ENCODE results near the gene BRMS1L. TPM values are rescaled to one million over a fixed set of nuclear protein-coding genes. Genes with fewer than 3 reads are reported as not detected.
A peak's percentile ranks its signal among the peaks of the same experiment; 100 is the strongest.

BRMS1L gene
- total RNA-seq, 2 donors from 2014 or later: 4.3 to 5.2 TPM

GRCh38 chr14:35881280-35881679 is 55.1 kb downstream of the BRMS1L start:
- DNase-seq (no peak), ATAC-seq (no peak)
- TF ChIP-seq CTCF (IDR thresholded peaks at IDR 0.05) (no peak), POLR2A (IDR thresholded peaks at IDR 0.05) (no peak)
- H3K36me3 ChIP-seq (replicated peaks in 1 of 2; ENCODE audit: insufficient read depth in 1 of 2, low read depth in 2 of 2): no peaks in the 10 kb centered on the region
- H3K4me1 ChIP-seq: peaks cover 3% of the 10 kb centered on the region
- intact Hi-C loops (cut with DNase I): no loop called here
- 62 to 85% methylated on average over 2 of the region's 2 CpGs for WGBS, 2 donors
- no peaks in the 10 kb centered on the region for H3K27me3 ChIP-seq
- H3K4me3 ChIP-seq: no peak overlapping the region
- H3K27ac ChIP-seq: no peak overlapping the region
- H3K9me3 ChIP-seq: no peaks in the 10 kb centered on the region

GRCh38 chr14:35883677-35884293 is 57.6 kb downstream of the BRMS1L start:
- Histone ChIP-seq H3K9me3 (no peaks in the 10 kb centered on the region), H3K36me3 (replicated peaks in 1 of 2; ENCODE audit: insufficient read depth in 1 of 2, low read depth in 2 of 2) (no peaks in the 10 kb centered on the region), H3K27ac (no peak overlapping the region), H3K27me3 (no peaks in the 10 kb centered on the region), H3K4me1 (peaks cover 3% of the 10 kb centered on the region), H3K4me3 (no peak overlapping the region)
- 32 to 35% methylated on average over 7 of the region's 7 CpGs for WGBS, 2 donors
- ATAC-seq: no peak
- TF ChIP-seq CTCF (IDR thresholded peaks at IDR 0.05) (peak; percentile 22 to 70 (median 54)), POLR2A (IDR thresholded peaks at IDR 0.05) (no peak)
- intact Hi-C loops (cut with DNase I): no loop called here
- peak; percentile 23 to 54 (median 35) for DNase-seq

- intact Hi-C loops (cut with DNase I): no loop called here
- Histone ChIP-seq H3K27me3 (no peaks in the 10 kb centered on the region), H3K9me3 (no peaks in the 10 kb centered on the region), H3K27ac (no peak overlapping the region), H3K4me1 (no peaks in the 10 kb centered on the region), H3K4me3 (no peak overlapping the region), H3K36me3 (replicated peaks in 1 of 2; ENCODE audit: insufficient read depth in 1 of 2, low read depth in 2 of 2) (no peaks in the 10 kb centered on the region)
- TF ChIP-seq POLR2A (IDR thresholded peaks at IDR 0.05): no peak
- TF ChIP-seq CTCF (IDR thresholded peaks at IDR 0.05): no peak
- DNase-seq: no peak
- ATAC-seq: no peak
Observed at GRCh38 chr14:35890308-35890707, 64.2 kb downstream of the BRMS1L start.

- no peak for ATAC-seq
- no peaks in the 10 kb centered on the region for H3K4me1 ChIP-seq
- DNase-seq: no peak
- no peaks in the 10 kb centered on the region for H3K27me3 ChIP-seq
- TF ChIP-seq CTCF (IDR thresholded peaks at IDR 0.05) (no peak), POLR2A (IDR thresholded peaks at IDR 0.05) (no peak)
- no peak overlapping the region for H3K4me3 ChIP-seq
- H3K36me3 ChIP-seq (replicated peaks in 1 of 2; ENCODE audit: insufficient read depth in 1 of 2, low read depth in 2 of 2): no peaks in the 10 kb centered on the region
- intact Hi-C loops (cut with DNase I): no loop called here
- no peak overlapping the region for H3K27ac ChIP-seq
- peaks cover 0 to 10% (median 0%) of the 10 kb centered on the region in 3 donors for H3K9me3 ChIP-seq
Observed at GRCh38 chr14:35895256-35895655, 69.1 kb downstream of the BRMS1L start.

GRCh38 chr14:35897616-35898111 is 71.5 kb downstream of the BRMS1L start:
- intact Hi-C loops (cut with DNase I): no loop called here
- Histone ChIP-seq H3K36me3 (replicated peaks in 1 of 2; ENCODE audit: insufficient read depth in 1 of 2, low read depth in 2 of 2) (no peaks in the 10 kb centered on the region), H3K27ac (no peak overlapping the region), H3K4me1 (no peaks in the 10 kb centered on the region), H3K9me3 (peaks cover 0 to 10% (median 0%) of the 10 kb centered on the region in 3 donors), H3K27me3 (no peaks in the 10 kb centered on the region), H3K4me3 (no peak overlapping the region)
- WGBS, 2 donors: 61 to 83% methylated on average over 1 to 4 of the region's 4 CpGs
- no peak for TF ChIP-seq CTCF (IDR thresholded peaks at IDR 0.05)
- no peak for TF ChIP-seq POLR2A (IDR thresholded peaks at IDR 0.05)
- DNase-seq (no peak), ATAC-seq (no peak)

Measured in body of pancreas (tissue), 4 donors.